ENCODE measurements around the gene DEPDC1. TPM values are rescaled to one million over a fixed set of nuclear protein-coding genes. Genes with fewer than 3 reads are reported as not detected.
"Not testable (repeated sequence)": the region's sequence is repeated elsewhere in the genome, so short reads cannot be mapped to it uniquely, and the experiment has no call there.

DEPDC1 gene
- total RNA-seq, 1 donor from 2014 or later: 19.9 TPM

DNA sequence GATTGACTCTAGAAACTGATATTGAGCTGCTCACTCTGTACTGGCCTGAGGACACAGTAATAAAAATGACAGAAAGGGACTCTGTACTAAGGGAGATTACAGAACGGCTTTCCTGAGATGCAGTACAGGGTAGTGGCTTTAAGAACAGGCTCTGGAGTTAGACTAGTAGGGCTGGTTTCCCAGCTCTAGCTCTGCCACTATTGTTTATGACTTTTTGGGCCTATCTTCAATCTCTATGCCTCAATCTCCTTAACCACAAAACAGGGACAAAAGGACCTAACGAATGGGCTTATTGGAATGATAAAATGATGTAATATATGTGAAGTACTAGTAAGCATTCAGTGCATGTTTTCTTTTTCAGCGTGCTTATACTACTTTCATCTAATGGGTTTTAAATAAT is 1.4 kb downstream of the DEPDC1 start:
- Mint-ChIP-seq H3K9me3 (no peaks in the 10 kb centered on the region), H3K27ac (peak overlapping the region; percentile 86)

DNA sequence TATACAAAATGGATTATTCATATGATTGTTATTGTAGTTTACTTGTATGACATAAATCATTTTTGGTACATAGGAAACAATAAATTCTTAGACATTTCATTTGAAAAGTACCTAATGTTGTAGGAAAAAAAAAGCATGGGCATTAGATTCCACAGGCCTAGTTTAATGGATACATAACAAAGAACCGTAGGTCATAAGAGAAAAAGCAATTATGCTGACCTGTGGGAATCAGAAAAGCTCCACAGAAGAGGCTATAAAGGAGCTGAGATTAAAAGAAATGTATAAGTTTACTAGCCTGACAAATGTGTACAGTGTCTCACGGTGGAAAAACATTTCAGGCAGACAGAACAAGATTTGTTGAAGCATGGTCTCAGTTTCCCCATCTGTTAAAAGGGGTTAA is 3.7 kb downstream of the DEPDC1 start:
- Mint-ChIP-seq H3K4me3 (ENCODE audit: low read depth) (no peak overlapping the region), H3K9me3 (no peaks in the 10 kb centered on the region), H3K27me3 (ENCODE audit: low read depth) (peaks cover 2% of the 10 kb centered on the region), H3K36me3 (ENCODE audit: low read depth) (peaks cover 30% of the 10 kb centered on the region), H3K4me1 (ENCODE audit: low read depth) (peaks cover 36% of the 10 kb centered on the region), H3K27ac (no peak overlapping the region)
- intact Hi-C loops (cut with micrococcal nuclease): no loop called here
- no peak for DNase-seq (ENCODE audit: low spot score)

More for the DNA sequence above, 1.4 kb downstream of the DEPDC1 start:
- no peak for DNase-seq (ENCODE audit: low spot score)
- peak overlapping the region; percentile 88 for H3K4me3 Mint-ChIP-seq (ENCODE audit: low read depth)
- intact Hi-C loops (cut with micrococcal nuclease): loop anchor here (5.0 kb wide), 1 partner anchor 1443 kb away; the partner anchor contains the start of gene SLC35D1
- peaks cover 19% of the 10 kb centered on the region for H3K36me3 Mint-ChIP-seq (ENCODE audit: low read depth)
- peaks cover 33% of the 10 kb centered on the region for H3K4me1 Mint-ChIP-seq (ENCODE audit: low read depth)
- H3K27me3 Mint-ChIP-seq (ENCODE audit: low read depth): peaks cover 16% of the 10 kb centered on the region

DNA sequence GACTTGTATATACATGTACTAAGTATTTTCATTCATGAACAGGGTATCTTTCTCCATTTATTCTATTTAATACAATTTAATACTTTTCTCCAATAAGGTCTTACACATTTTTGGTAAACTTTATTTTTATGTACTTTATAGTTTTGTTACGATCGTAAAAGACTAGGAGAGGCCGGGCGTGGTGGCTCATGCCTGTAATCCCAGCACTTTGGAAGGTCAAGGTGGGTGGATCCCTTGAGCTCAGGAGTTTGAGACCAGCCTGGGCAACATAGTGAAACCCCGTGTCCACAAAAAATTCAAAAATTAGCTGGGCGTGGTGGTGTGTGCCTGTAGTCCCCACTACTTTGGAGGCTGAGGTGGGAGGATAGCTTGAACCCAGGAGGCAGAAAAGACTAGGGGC is 4.6 kb downstream of the DEPDC1 start:
- Mint-ChIP-seq H3K36me3 (ENCODE audit: low read depth) (peaks cover 33% of the 10 kb centered on the region), H3K4me1 (ENCODE audit: low read depth) (peaks cover 30% of the 10 kb centered on the region)
- H3K4me3 Mint-ChIP-seq (ENCODE audit: low read depth); intact Hi-C loops (cut with micrococcal nuclease); H3K9me3 Mint-ChIP-seq; H3K27me3 Mint-ChIP-seq (ENCODE audit: low read depth); DNase-seq (ENCODE audit: low spot score); H3K27ac Mint-ChIP-seq: not testable (repeated sequence)

DNA sequence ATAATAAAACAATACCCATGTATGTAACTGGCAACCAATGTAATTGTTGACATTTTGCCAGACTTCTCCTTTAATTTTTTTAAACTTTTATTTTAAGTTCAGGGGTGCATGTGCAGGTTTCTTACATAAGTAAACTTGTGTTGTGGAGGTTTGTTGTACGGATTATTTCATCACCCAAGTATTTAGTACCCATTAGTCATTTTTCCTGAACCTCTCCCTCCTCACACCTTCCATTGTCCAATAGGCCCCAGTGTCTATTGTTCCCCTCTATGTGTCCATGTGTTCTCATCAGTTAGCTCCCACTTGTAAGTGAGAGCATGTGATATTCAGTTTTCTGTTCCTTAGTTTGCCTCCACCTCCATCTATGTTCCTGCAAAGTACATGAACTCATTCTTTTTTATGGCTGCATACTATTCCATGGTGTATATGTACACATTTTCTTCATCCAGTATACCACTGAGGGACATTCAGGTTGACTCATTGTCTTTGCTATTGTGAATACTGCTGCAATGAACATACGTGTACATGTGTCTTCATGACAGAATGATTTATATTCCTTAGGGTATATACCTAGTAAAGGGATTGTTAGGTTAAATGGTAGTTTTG is 6.7 kb downstream of the DEPDC1 start:
- Mint-ChIP-seq H3K36me3 (ENCODE audit: low read depth) (peaks cover 43% of the 10 kb centered on the region), H3K4me1 (ENCODE audit: low read depth) (peaks cover 26% of the 10 kb centered on the region), H3K27me3 (ENCODE audit: low read depth) (no peaks in the 10 kb centered on the region), H3K27ac (no peak overlapping the region), H3K9me3 (no peaks in the 10 kb centered on the region), H3K4me3 (ENCODE audit: low read depth) (no peak overlapping the region)
- DNase-seq (ENCODE audit: low spot score): no peak
- intact Hi-C loops (cut with micrococcal nuclease): no loop called here

DNA sequence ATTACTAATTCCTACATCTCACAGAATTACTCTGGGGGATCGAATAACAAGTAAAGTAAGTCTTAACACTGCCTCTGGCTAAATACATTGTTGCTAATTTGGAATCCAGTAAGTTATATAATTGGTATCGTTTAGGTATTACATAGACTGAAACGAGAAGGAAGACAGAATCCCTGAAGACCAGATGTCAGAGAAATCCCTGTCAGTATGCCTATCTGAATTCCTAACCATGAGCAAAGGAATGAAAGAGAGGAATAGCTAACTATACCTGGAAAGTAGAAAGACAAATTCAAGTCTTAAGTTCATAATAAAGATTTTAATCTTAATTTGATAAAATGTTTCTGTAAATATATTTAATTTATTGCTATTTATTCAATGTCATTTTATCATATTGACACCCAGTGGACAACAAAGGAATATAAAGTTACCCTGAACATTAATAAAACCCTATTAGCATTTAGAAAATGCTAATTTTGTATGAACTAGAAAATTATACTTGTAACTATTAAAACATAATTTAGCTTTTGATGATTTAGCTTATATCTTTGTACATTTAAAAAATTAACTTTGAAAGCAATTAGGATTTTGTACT is 11.4 kb downstream of the DEPDC1 start:
- intact Hi-C loops (cut with micrococcal nuclease): no loop called here
- Mint-ChIP-seq H3K4me3 (ENCODE audit: low read depth) (no peak overlapping the region), H3K27me3 (ENCODE audit: low read depth) (no peaks in the 10 kb centered on the region), H3K36me3 (ENCODE audit: low read depth) (peaks cover 47% of the 10 kb centered on the region), H3K4me1 (ENCODE audit: low read depth) (peaks cover 11% of the 10 kb centered on the region), H3K9me3 (no peaks in the 10 kb centered on the region), H3K27ac (no peak overlapping the region)
- no peak for DNase-seq (ENCODE audit: low spot score)

DNA sequence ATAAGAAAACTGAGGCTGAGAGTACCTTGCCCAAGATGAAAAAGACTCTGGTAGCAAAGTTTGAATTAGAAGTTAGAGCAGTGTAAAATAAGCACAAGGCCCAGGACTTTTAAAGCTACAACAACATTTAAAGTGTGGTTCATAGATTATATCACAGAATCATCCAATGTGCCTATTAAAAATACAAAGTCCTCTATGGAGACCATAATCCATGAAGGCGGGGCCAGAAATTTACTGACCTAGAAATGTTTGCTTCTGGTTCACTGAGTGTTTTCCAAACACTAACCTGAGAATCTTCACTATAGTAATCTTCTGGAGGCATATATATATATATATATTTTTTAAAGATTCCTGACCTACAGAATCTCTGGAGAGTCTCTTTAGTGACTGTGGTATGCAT is 12.3 kb downstream of the DEPDC1 start:
- no peak overlapping the region for H3K4me3 Mint-ChIP-seq (ENCODE audit: low read depth)
- H3K9me3 Mint-ChIP-seq: no peaks in the 10 kb centered on the region
- peaks cover 48% of the 10 kb centered on the region for H3K36me3 Mint-ChIP-seq (ENCODE audit: low read depth)
- DNase-seq (ENCODE audit: low spot score): no peak
- H3K27ac Mint-ChIP-seq: no peak overlapping the region
- peaks cover 13% of the 10 kb centered on the region for H3K4me1 Mint-ChIP-seq (ENCODE audit: low read depth)
- intact Hi-C loops (cut with micrococcal nuclease): no loop called here
- no peaks in the 10 kb centered on the region for H3K27me3 Mint-ChIP-seq (ENCODE audit: low read depth)

DNA sequence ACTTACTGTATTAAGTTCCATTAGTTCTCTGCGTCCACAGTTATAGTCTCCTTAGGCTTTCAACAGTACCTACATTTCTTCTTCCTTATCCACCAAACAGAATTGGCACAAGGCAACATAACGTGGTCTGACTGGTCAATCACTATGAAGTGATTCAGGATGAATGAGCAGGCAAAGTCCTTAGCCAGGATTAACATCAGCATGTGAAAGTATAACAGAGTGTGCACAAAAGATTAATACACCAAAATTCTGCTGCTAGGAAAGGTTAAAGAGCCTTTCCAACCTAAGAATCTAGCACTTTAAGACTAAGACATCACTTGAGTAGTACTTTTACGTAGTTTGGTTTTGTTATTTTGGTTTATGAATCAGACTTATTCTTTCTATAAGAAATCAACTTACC is 15.8 kb downstream of the DEPDC1 start:
- H3K4me3 Mint-ChIP-seq (ENCODE audit: low read depth): no peak overlapping the region
- H3K36me3 Mint-ChIP-seq (ENCODE audit: low read depth): peaks cover 60% of the 10 kb centered on the region
- no peaks in the 10 kb centered on the region for H3K27me3 Mint-ChIP-seq (ENCODE audit: low read depth)
- intact Hi-C loops (cut with micrococcal nuclease): no loop called here
- no peak overlapping the region for H3K27ac Mint-ChIP-seq
- H3K9me3 Mint-ChIP-seq: no peaks in the 10 kb centered on the region
- H3K4me1 Mint-ChIP-seq (ENCODE audit: low read depth): peaks cover 8% of the 10 kb centered on the region
- no peak for DNase-seq (ENCODE audit: low spot score)

DNA sequence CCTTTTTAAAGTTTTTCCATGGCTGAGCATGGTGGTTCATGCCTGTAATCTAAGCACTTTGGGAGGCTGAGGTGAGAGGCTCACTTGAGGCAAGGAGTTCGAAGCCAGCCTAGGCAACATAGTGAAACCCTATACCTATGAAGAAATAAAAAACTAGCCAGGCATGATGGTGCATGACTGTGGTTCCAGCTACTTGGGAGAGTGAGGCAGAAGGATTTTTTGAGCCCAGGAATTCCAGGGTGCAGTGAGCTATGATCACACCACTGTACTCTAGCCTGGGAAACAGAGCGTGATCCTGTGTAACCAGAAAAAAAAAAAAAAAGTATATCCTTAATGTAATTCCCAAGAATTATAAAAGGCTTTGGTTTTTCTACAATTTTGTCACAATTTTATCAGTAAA is 17.4 kb downstream of the DEPDC1 start:
- H3K36me3 Mint-ChIP-seq (ENCODE audit: low read depth): peaks cover 62% of the 10 kb centered on the region
- peaks cover 6% of the 10 kb centered on the region for H3K4me1 Mint-ChIP-seq (ENCODE audit: low read depth)
- intact Hi-C loops (cut with micrococcal nuclease): no loop called here
- no peak overlapping the region for H3K4me3 Mint-ChIP-seq (ENCODE audit: low read depth)
- DNase-seq (ENCODE audit: low spot score): no peak
- no peaks in the 10 kb centered on the region for H3K27me3 Mint-ChIP-seq (ENCODE audit: low read depth)
- H3K27ac Mint-ChIP-seq: no peak overlapping the region
- no peaks in the 10 kb centered on the region for H3K9me3 Mint-ChIP-seq

DNA sequence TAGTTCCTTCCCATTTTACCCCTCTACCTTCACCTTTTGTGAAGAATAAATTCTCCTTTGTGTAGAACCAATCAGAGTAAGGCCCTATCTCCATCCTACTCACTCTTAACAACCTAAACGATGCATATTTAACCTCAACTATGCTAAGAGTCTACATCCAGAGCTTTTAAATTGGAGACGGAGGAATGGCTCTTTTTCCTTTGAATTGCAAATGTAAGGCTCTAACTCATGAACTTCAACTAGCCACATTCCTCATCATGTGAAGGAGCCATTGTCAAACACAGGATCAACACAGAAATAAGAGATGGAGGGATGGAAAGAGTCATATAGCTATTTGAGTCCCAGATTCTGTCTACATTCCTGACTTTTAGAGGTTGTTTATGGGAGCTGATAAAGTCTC is 18.2 kb downstream of the DEPDC1 start:
- Mint-ChIP-seq H3K4me3 (ENCODE audit: low read depth) (no peak overlapping the region), H3K27ac (no peak overlapping the region), H3K36me3 (ENCODE audit: low read depth) (peaks cover 61% of the 10 kb centered on the region), H3K4me1 (ENCODE audit: low read depth) (peaks cover 5% of the 10 kb centered on the region), H3K9me3 (no peaks in the 10 kb centered on the region), H3K27me3 (ENCODE audit: low read depth) (no peaks in the 10 kb centered on the region)
- DNase-seq (ENCODE audit: low spot score): no peak
- intact Hi-C loops (cut with micrococcal nuclease): no loop called here

DNA sequence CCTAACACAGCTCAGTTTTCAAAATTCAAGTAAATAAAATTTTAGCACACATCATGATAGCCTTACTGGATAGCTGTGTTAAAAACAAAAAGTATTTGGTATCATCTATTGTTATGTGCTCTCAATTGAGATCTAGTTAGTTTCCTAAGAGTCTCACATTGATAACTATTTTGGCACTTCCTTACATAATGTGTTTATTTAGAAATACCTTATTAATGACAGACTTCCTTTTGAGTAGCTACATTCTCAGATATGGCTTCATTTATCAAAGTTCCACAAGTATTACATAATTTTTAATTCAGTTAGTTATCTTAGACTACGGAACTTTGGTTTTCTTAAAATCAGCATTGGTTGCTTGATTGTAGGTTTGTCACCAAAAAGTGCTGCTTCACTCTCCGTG is 20.3 kb downstream of the DEPDC1 start:
- H3K36me3 Mint-ChIP-seq (ENCODE audit: low read depth): peaks cover 46% of the 10 kb centered on the region
- H3K4me1 Mint-ChIP-seq (ENCODE audit: low read depth); H3K9me3 Mint-ChIP-seq; intact Hi-C loops (cut with micrococcal nuclease); H3K27ac Mint-ChIP-seq; H3K27me3 Mint-ChIP-seq (ENCODE audit: low read depth); H3K4me3 Mint-ChIP-seq (ENCODE audit: low read depth); DNase-seq (ENCODE audit: low spot score): not testable (repeated sequence)

DNA sequence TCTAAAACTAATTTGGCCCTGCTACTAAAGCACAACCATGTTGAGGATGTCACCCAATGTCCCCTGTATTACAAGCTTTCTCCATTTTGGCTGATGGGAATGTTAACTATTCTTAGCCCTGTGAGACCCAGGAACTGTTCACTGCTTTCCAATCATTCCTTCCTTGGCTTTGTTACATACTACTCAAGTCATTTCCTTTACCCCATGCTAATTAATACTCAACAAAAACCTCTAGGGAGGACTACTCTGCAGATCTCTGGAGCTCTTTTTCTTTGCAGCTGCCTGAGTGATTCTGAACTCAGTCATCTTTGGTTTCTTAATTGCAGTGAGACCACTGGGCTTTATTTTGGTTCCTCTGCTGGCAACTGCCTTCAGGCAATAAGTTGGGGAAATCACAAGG is 23.8 kb downstream of the DEPDC1 start:
- Mint-ChIP-seq H3K27ac (no peak overlapping the region), H3K9me3 (no peaks in the 10 kb centered on the region), H3K4me3 (ENCODE audit: low read depth) (no peak overlapping the region), H3K27me3 (ENCODE audit: low read depth) (no peaks in the 10 kb centered on the region), H3K4me1 (ENCODE audit: low read depth) (no peaks in the 10 kb centered on the region), H3K36me3 (ENCODE audit: low read depth) (peaks cover 18% of the 10 kb centered on the region)
- DNase-seq (ENCODE audit: low spot score): no peak
- intact Hi-C loops (cut with micrococcal nuclease): loop anchor here (5.0 kb wide), 1 partner anchor 1264 kb away; no protein-coding TSS in a partner anchor

DNA sequence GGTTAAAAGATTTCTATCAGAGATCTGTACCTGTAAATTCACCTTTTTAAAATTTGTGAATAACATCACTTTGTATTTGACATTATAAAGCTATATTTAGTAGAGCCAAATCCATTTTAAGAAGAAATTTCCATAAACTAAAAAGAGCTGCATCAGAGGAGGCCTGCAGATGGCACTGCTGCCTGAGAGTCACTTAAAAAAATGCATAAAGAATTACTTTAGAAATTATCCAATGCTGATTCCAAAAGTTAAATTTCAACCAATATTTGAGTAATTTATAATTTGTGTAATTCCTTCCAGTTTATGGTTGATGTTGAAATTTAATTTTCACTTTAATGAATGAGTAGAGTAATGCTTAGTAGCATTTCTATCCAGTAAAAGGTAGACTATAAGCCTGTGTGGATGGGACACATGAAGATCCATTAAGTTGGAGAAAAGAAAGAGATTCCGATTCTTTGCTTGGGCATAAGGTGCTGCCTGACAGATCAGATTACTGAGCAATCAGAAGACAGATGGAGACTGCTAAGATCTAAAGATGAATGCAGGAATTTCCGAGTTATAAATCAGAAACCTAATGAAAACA is 26.4 kb downstream of the DEPDC1 start:
- Mint-ChIP-seq H3K36me3 (ENCODE audit: low read depth) (peaks cover 4% of the 10 kb centered on the region), H3K9me3 (no peaks in the 10 kb centered on the region), H3K4me3 (ENCODE audit: low read depth) (no peak overlapping the region), H3K27ac (no peak overlapping the region), H3K4me1 (ENCODE audit: low read depth) (no peaks in the 10 kb centered on the region), H3K27me3 (ENCODE audit: low read depth) (no peaks in the 10 kb centered on the region)
- intact Hi-C loops (cut with micrococcal nuclease): loop anchor here (5.0 kb wide), 1 partner anchor 1267 kb away; no protein-coding TSS in a partner anchor
- no peak for DNase-seq (ENCODE audit: low spot score)

DNA sequence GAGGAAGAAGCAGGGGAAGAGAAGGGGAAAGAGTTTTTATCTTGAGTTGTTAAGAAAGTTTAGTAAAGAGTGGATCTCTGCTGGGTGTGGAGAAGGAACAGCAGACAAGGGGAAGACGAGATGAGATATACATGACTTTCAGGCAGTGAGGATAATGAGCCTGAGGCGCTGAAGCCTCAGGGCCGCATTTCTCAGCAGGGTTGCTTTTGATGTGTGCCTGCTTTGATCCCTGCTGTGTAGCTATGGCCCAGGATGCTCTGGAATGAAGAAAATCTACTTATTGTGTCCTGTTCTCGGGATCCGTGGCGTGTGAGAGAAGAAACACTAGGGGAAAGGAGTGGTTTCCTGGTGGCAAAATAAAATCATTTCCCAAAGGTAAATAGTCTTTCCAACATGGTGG is 32.0 kb downstream of the DEPDC1 start:
- no peaks in the 10 kb centered on the region for H3K36me3 Mint-ChIP-seq (ENCODE audit: low read depth)

More for the DNA sequence above, 32.0 kb downstream of the DEPDC1 start:
- no peak for DNase-seq (ENCODE audit: low spot score)
- Mint-ChIP-seq H3K27me3 (ENCODE audit: low read depth) (peaks cover 2% of the 10 kb centered on the region), H3K9me3 (no peaks in the 10 kb centered on the region), H3K27ac (no peak overlapping the region), H3K4me3 (ENCODE audit: low read depth) (no peak overlapping the region), H3K4me1 (ENCODE audit: low read depth) (no peaks in the 10 kb centered on the region)
- intact Hi-C loops (cut with micrococcal nuclease): no loop called here

All from activated T-helper 2 cell treated with anti-CD3 and anti-CD28 coated beads, Interferon-gamma antibody, Interleukin-2, Interleukin-4, amounts not matched to agents 10 μg/mL and 5 μg/mL and 100 μg/mL, durations not matched to agents 14 hours and 24 hours and 36 hours (primary cell).